ENCODE measurements around the gene SLC2A11. TPM values are rescaled to one million over a fixed set of nuclear protein-coding genes. Genes with fewer than 3 reads are reported as not detected.
"Not testable (repeated sequence)": the region's sequence is repeated elsewhere in the genome, so short reads cannot be mapped to it uniquely, and the experiment has no call there.

SLC2A11 gene
- total RNA-seq, 1 experiment from 2014 or later: 17.2 TPM

GRCh38 chr22:23907423-23907822 is 49.7 kb downstream of the SLC2A11 start:
- intact Hi-C loops (cut with micrococcal nuclease); H3K9ac ChIP-seq (ENCODE audit: low read length); H3K27me3 ChIP-seq (ENCODE audit: insufficient read depth, low read length); H3K79me2 ChIP-seq (ENCODE audit: insufficient read depth, low read length); H3K9me2 ChIP-seq (ENCODE audit: insufficient read depth); RAD21 ChIA-PET (ENCODE audit: low non-redundant PET in 1 of 2, low total read pairs in 2 of 2, uncharacterized antibody in 2 of 2, unreplicated experiment in 2 of 2); H3K4me3 ChIP-seq (replicated peaks in 1 of 2; ENCODE audit: low read depth in 1 of 2, low read length in 2 of 2); H3K27ac ChIP-seq (ENCODE audit: low read depth, low read length); DNase-seq (ENCODE audit: low read depth, low spot score); POLR2A ChIA-PET; H2AFZ ChIP-seq (ENCODE audit: low read depth, low read length, poor library complexity, severe bottlenecking); H4K20me1 ChIP-seq (ENCODE audit: insufficient read depth); H3K4me2 ChIP-seq (ENCODE audit: low read length); H3K4me1 ChIP-seq (ENCODE audit: control insufficient read depth in 1 of 2, insufficient read depth in 2 of 2, low read length in 2 of 2); BruUV-seq (replicated peaks); ATAC-seq; H3K36me3 ChIP-seq (ENCODE audit: control insufficient read depth in 1 of 2, insufficient read depth in 2 of 2, low read length in 2 of 2); H3K9me3 ChIP-seq (ENCODE audit: control insufficient read depth in 1 of 2, insufficient read depth in 1 of 2, low read depth in 1 of 2, low read length in 2 of 2); CTCF ChIA-PET: not testable (repeated sequence)

- RAD21 ChIA-PET (ENCODE audit: low non-redundant PET in 1 of 2, low total read pairs in 2 of 2, uncharacterized antibody in 2 of 2, unreplicated experiment in 2 of 2): no interaction called here
- Histone ChIP-seq H3K36me3 (ENCODE audit: control insufficient read depth in 1 of 2, insufficient read depth in 2 of 2, low read length in 2 of 2) (no peaks in the 10 kb centered on the region), H3K27me3 (ENCODE audit: insufficient read depth, low read length) (peaks cover 4% of the 10 kb centered on the region; the same call in 1 of the 2 replicates), H3K9me2 (ENCODE audit: insufficient read depth) (no peaks in the 10 kb centered on the region), H3K4me1 (ENCODE audit: control insufficient read depth in 1 of 2, insufficient read depth in 2 of 2, low read length in 2 of 2) (peaks cover 0 to 9% of the 10 kb centered on the region in 2 experiments; a peak in 3 of 4 replicates), H3K9ac (ENCODE audit: low read length) (no peak overlapping the region), H2AFZ (ENCODE audit: low read depth, low read length, poor library complexity, severe bottlenecking) (no peak overlapping the region), H3K27ac (ENCODE audit: low read depth, low read length) (no peak overlapping the region), H3K4me3 (replicated peaks in 1 of 2; ENCODE audit: low read depth in 1 of 2, low read length in 2 of 2) (no peak overlapping the region), H3K9me3 (ENCODE audit: control insufficient read depth in 1 of 2, insufficient read depth in 1 of 2, low read depth in 1 of 2, low read length in 2 of 2) (no peaks in the 10 kb centered on the region), H3K4me2 (ENCODE audit: low read length) (no peak overlapping the region), H3K79me2 (ENCODE audit: insufficient read depth, low read length) (no peaks in the 10 kb centered on the region), H4K20me1 (ENCODE audit: insufficient read depth) (no peaks in the 10 kb centered on the region)
- no peak for DNase-seq (ENCODE audit: low read depth, low spot score)
- CTCF ChIA-PET: interaction anchor here (1.4 kb wide), 1 partner anchor 14 kb away, joined by 6 read pairs; the partner anchor contains the start of gene MIF
- no TSS peak for BruUV-seq (replicated peaks)
- intact Hi-C loops (cut with micrococcal nuclease): no loop called here
- POLR2A ChIA-PET: no interaction called here
- ATAC-seq: no peak
- TF ChIP-seq, protein P1, sequence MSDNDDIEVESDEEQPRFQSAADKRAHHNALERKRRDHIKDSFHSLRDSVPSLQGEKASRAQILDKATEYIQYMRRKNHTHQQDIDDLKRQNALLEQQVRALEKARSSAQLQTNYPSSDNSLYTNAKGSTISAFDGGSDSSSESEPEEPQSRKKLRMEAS (IDR thresholded peaks at IDR 0.05): no peak
Measured at GRCh38 chr22:23908587-23909205, 51.0 kb downstream of the SLC2A11 start.
